Adipocyte (in vitro differentiated cells): ENCODE results near the gene AADACL3.

Experiments
- DNase-seq: peaks from one replicate; pipeline ENCODE4 v3.0.0-alpha.2; 2015; ENCODE audit warnings: low read depth
- H3K27me3 ChIP-seq: replicated peaks from 2 replicates; pipeline ENCODE4 v1.7.0; 2013; ENCODE audit warnings: mild to moderate bottlenecking, low read length, moderate library complexity; ENCODE audit not compliant: control insufficient read depth, insufficient read depth
- H3K36me3 ChIP-seq: 2 replicates; pipeline ENCODE4 v1.7.0; 2013; ENCODE audit warnings: low read length, mild to moderate bottlenecking, moderate library complexity; ENCODE audit not compliant: control insufficient read depth, insufficient read depth, severe bottlenecking
- H3K4me1 ChIP-seq: 2 replicates; pipeline ENCODE4 v1.7.0; 2013; ENCODE audit warnings: mild to moderate bottlenecking, low read length, moderate library complexity; ENCODE audit not compliant: control insufficient read depth, insufficient read depth
- H3K4me3 ChIP-seq: 2 replicates; pipeline ENCODE4 v1.7.0; 2013; ENCODE audit warnings: mild to moderate bottlenecking, low read length, moderate library complexity
- H3K9ac ChIP-seq: 2 replicates; pipeline ENCODE4 v1.7.0; 2013; ENCODE audit warnings: mild to moderate bottlenecking, low read length, moderate library complexity
- H3K9me3 ChIP-seq: 2 replicates; pipeline ENCODE4 v1.7.0; 2013; ENCODE audit warnings: mild to moderate bottlenecking, low read length, moderate library complexity; ENCODE audit not compliant: control insufficient read depth

The AADACL3 gene

GRCh38 chr1:12748778-12749355 lies 33.0 kb downstream of the AADACL3 start:
- peaks cover 33% of the 10 kb centered on the region for H3K9me3 ChIP-seq
- no peak overlapping the region for H3K9ac ChIP-seq
- H3K27me3 ChIP-seq, result no peaks in the 10 kb centered on the region
- no peak overlapping the region for H3K4me3 ChIP-seq
- no peak for DNase-seq
- no peaks in the 10 kb centered on the region for H3K36me3 ChIP-seq
- no peaks in the 10 kb centered on the region for H3K4me1 ChIP-seq

- Histone ChIP-seq H3K36me3 (no peaks in the 10 kb centered on the region), H3K9me3 (peaks cover 12% of the 10 kb centered on the region), H3K27me3 (peaks cover 3% of the 10 kb centered on the region), H3K9ac (no peak overlapping the region), H3K4me1 (no peaks in the 10 kb centered on the region), H3K4me3 (no peak overlapping the region)
- DNase-seq, result no peak
Measured at GRCh38 chr1:12754738-12755137, 38.8 kb downstream of the AADACL3 start.

GRCh38 chr1:12756273-12756672 lies 40.4 kb downstream of the AADACL3 start:
- peaks cover 18% of the 10 kb centered on the region for H3K27me3 ChIP-seq
- no peak overlapping the region for H3K4me3 ChIP-seq
- H3K9ac ChIP-seq, result no peak overlapping the region
- no peaks in the 10 kb centered on the region for H3K9me3 ChIP-seq
- no peaks in the 10 kb centered on the region for H3K4me1 ChIP-seq
- DNase-seq, result no peak
- no peaks in the 10 kb centered on the region for H3K36me3 ChIP-seq

DNA sequence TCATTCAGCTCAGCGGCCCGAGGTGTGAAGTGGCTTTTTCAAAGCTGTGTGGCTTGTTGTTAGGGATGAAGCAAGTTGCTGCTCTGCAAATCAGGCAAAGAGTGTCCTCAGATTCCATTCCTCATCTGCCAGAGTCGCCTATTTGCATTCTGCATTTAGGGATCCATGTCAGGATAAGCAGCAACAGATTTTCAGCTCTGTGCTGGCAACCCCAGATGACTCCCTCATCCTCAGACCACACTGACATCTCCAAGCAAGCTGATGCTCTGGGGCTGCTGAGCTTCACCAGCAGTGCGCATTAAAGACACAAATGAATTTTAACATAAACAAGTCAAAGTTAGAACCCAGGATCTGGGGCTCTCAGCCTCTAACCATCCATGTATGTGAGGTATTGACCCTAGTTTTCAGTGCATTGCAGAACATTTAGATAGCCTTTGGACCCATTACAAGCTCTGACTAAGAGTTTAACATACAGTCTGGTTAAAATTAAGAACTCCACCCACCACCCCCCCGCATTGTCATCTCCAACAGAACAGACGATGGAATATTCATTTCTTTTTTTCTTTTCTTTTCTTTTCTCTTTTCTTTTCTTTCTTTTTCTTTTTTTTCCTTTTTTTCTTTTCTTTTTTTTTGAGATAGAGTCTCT lies 41.0 kb downstream of the AADACL3 start:
- Histone ChIP-seq H3K27me3 (peaks cover 19% of the 10 kb centered on the region), H3K9me3 (no peaks in the 10 kb centered on the region), H3K9ac (no peak overlapping the region), H3K4me3 (no peak overlapping the region), H3K36me3 (no peaks in the 10 kb centered on the region), H3K4me1 (no peaks in the 10 kb centered on the region)
- no peak for DNase-seq

- no peaks in the 10 kb centered on the region for H3K9me3 ChIP-seq
- no peaks in the 10 kb centered on the region for H3K36me3 ChIP-seq
- no peaks in the 10 kb centered on the region for H3K4me1 ChIP-seq
- H3K27me3 ChIP-seq, result peaks cover 19% of the 10 kb centered on the region
- no peak overlapping the region for H3K4me3 ChIP-seq
- no peak overlapping the region for H3K9ac ChIP-seq
- DNase-seq, result no peak
Measured at GRCh38 chr1:12757836-12758235, 41.9 kb downstream of the AADACL3 start.

DNA sequence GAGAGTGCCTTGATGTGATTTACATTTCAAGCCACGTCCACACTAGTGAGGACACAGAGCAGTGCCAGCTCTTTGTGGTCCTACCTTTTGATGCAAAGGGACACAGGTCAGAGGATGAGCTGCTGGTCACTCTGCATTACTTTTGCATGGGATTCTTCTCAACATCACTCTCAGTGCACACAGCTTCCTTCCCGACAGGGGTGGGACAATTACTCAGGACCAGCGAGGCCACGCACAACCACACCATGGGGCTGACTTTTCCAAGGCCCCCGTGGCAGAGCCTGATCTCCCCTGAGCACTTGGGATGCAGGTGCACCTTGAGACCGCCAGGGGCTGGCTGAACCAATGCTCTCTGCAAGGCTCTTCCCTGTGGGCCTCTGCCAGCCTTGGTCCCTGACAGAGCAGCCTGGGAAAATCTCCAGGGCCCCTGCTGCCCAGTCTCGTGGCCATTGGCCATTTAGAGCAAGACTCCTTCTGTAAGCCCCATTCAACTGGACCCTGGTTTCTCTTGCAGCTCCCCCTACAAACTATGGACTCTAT lies 44.4 kb downstream of the AADACL3 start:
- DNase-seq, result no peak
- no peak overlapping the region for H3K4me3 ChIP-seq
- H3K27me3 ChIP-seq, result peaks cover 19% of the 10 kb centered on the region
- no peaks in the 10 kb centered on the region for H3K4me1 ChIP-seq
- H3K36me3 ChIP-seq, result no peaks in the 10 kb centered on the region
- H3K9me3 ChIP-seq, result no peaks in the 10 kb centered on the region
- no peak overlapping the region for H3K9ac ChIP-seq

GRCh38 chr1:12761781-12762180 lies 45.9 kb downstream of the AADACL3 start:
- Histone ChIP-seq H3K27me3 (peaks cover 22% of the 10 kb centered on the region), H3K4me1 (no peaks in the 10 kb centered on the region), H3K36me3 (no peaks in the 10 kb centered on the region), H3K9ac (no peak overlapping the region), H3K4me3 (no peak overlapping the region), H3K9me3 (no peaks in the 10 kb centered on the region)
- DNase-seq, result no peak

GRCh38 chr1:12762766-12763165 lies 46.9 kb downstream of the AADACL3 start:
- DNase-seq, result no peak
- H3K4me3 ChIP-seq, result no peak overlapping the region
- peaks cover 6% of the 10 kb centered on the region for H3K9me3 ChIP-seq
- peaks cover 24% of the 10 kb centered on the region for H3K27me3 ChIP-seq
- H3K4me1 ChIP-seq, result no peaks in the 10 kb centered on the region
- H3K36me3 ChIP-seq, result no peaks in the 10 kb centered on the region
- no peak overlapping the region for H3K9ac ChIP-seq

DNA sequence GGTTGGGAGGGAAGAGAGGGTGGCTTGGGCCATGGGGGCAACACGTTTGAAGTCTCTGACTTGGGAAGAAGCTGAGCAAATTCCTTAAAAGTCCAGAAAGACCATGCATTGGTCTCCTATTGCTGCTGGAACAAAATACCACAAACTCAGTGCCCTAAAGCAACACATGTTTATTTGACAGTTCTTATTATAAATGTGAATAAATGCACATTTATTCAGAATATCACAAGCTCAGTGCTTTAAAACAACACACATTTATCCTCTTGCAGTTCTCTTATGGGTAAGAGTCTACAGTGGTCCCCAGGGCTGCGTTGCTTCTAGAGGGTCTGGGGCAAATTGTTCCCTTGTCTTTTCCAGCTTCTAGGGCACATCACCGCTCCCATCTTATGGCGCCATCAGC lies 47.6 kb downstream of the AADACL3 start:
- Histone ChIP-seq H3K9ac (no peak overlapping the region), H3K27me3 (peaks cover 27% of the 10 kb centered on the region), H3K4me3 (no peak overlapping the region), H3K4me1 (no peaks in the 10 kb centered on the region), H3K36me3 (no peaks in the 10 kb centered on the region), H3K9me3 (peaks cover 7% of the 10 kb centered on the region)
- no peak for DNase-seq

GRCh38 chr1:12764016-12764415 lies 48.1 kb downstream of the AADACL3 start:
- Histone ChIP-seq H3K4me1 (no peaks in the 10 kb centered on the region), H3K4me3 (no peak overlapping the region), H3K36me3 (no peaks in the 10 kb centered on the region), H3K27me3 (peaks cover 28% of the 10 kb centered on the region), H3K9me3 (peaks cover 7% of the 10 kb centered on the region), H3K9ac (no peak overlapping the region)
- DNase-seq, result no peak

GRCh38 chr1:12769031-12769430 lies 53.1 kb downstream of the AADACL3 start:
- Histone ChIP-seq H3K27me3 (peaks cover 45% of the 10 kb centered on the region), H3K36me3 (no peaks in the 10 kb centered on the region), H3K4me1 (no peaks in the 10 kb centered on the region), H3K9ac (no peak overlapping the region), H3K9me3 (peaks cover 13% of the 10 kb centered on the region), H3K4me3 (no peak overlapping the region)
- DNase-seq, result no peak
